Naive thymus-derived CD4-positive, alpha-beta T cell (primary cell): ENCODE results near the gene CCSER1. TPM values are rescaled to one million over a fixed set of nuclear protein-coding genes. Genes with fewer than 3 reads are reported as not detected.
"Not testable (repeated sequence)": the region's sequence is repeated elsewhere in the genome, so short reads cannot be mapped to it uniquely, and the experiment has no call there.

ENCODE experiments used
- ATAC-seq: fragments of 150-1000 bp; cut with Tn5 transposase; 2 replicates; pipeline ENCODE4 v1.10.0; 2021; ENCODE audit warnings: mild to moderate bottlenecking, moderate library complexity
- CTCF ChIA-PET: fragments of 350-600 bp; sonication (Branson Sonifier 250); formaldehyde crosslinking; loops from one replicate; lab custom pipeline; 2021; ENCODE audit warnings: antibody characterized with exemption; lab: Charles Lee
- POLR2A ChIA-PET: fragments of 350-600 bp; sonication (Branson Sonifier 250); formaldehyde crosslinking; loops from one replicate; lab custom pipeline; 2021; ENCODE audit warnings: antibody characterized with exemption, inconsistent platforms; lab: Charles Lee
- DNase-seq, 9 donors: peaks; one replicate each; pipeline versions ENCODE4 v3.0.0 to v3.0.0-alpha.2; 2020 to 2022; ENCODE audit warnings: mixed read lengths in 1 of 9
- H3K27ac ChIP-seq: one replicate; pipeline ENCODE4 v1.7.0; 2013; ENCODE audit warnings: mild to moderate bottlenecking, low read depth, low read length, moderate library complexity
- H3K27me3 ChIP-seq, 2 donors: one replicate each; pipeline ENCODE4 v1.7.0; 2013; ENCODE audit warnings: low read length in 2 of 2, mild to moderate bottlenecking in 2 of 2, moderate library complexity in 2 of 2; ENCODE audit not compliant: control insufficient read depth in 2 of 2, insufficient read depth in 2 of 2
- H3K36me3 ChIP-seq, 3 experiments: 1 replicate in 2 of 3; 2 replicates in 1 of 3; pipeline ENCODE4 v1.7.0; 2013; ENCODE audit warnings: low read length in 3 of 3, mild to moderate bottlenecking in 3 of 3, moderate library complexity in 1 of 3; ENCODE audit not compliant: insufficient read depth in 3 of 3, control insufficient read depth in 2 of 3
- H3K4me1 ChIP-seq, 2 donors: one replicate each; pipeline ENCODE4 v1.7.0; 2013; ENCODE audit warnings: low read length in 2 of 2, mild to moderate bottlenecking in 2 of 2, moderate library complexity in 1 of 2; ENCODE audit not compliant: control insufficient read depth in 2 of 2, insufficient read depth in 2 of 2
- H3K4me3 ChIP-seq: 2 replicates; pipeline ENCODE4 v1.7.0; 2013; ENCODE audit warnings: mild to moderate bottlenecking, low read length
- H3K9me3 ChIP-seq, 3 experiments: 1 replicate in 2 of 3; 2 replicates in 1 of 3; pipeline ENCODE4 v1.7.0; 2013; ENCODE audit warnings: low read length in 3 of 3; ENCODE audit not compliant: control insufficient read depth in 2 of 3
- H3K27ac Mint-ChIP-seq, 9 donors: one replicate each; pipeline ENCODE4 v1.8.0; 2020 to 2022; ENCODE audit warnings: mixed read lengths in 9 of 9, mild to moderate bottlenecking in 8 of 9, moderate library complexity in 5 of 9, inconsistent platforms in 2 of 9
- H3K27me3 Mint-ChIP-seq, 5 donors: one replicate each; pipeline ENCODE4 v1.8.0; 2021 to 2022; ENCODE audit warnings: mixed read lengths in 5 of 5, mild to moderate bottlenecking in 1 of 5
- H3K36me3 Mint-ChIP-seq, 5 donors: one replicate each; pipeline ENCODE4 v1.8.0; 2020 to 2022; ENCODE audit warnings: mixed read lengths in 5 of 5, mild to moderate bottlenecking in 3 of 5, inconsistent platforms in 1 of 5
- H3K4me1 Mint-ChIP-seq, 7 donors: one replicate each; pipeline ENCODE4 v1.8.0; 2020 to 2022; ENCODE audit warnings: mixed read lengths in 7 of 7, mild to moderate bottlenecking in 3 of 7, inconsistent platforms in 1 of 7
- H3K4me3 Mint-ChIP-seq, 10 donors: one replicate each; pipeline ENCODE4 v1.8.0; 2020 to 2022; ENCODE audit warnings: mild to moderate bottlenecking in 10 of 10, mixed read lengths in 10 of 10, moderate library complexity in 6 of 10, inconsistent platforms in 2 of 10
- H3K9me3 Mint-ChIP-seq, 11 donors: one replicate each; pipeline ENCODE4 v1.8.0; 2020 to 2022; ENCODE audit warnings: mixed read lengths in 11 of 11, mild to moderate bottlenecking in 4 of 11, inconsistent platforms in 1 of 11, moderate library complexity in 1 of 11
- intact Hi-C, 2 donors: fragments of 100-400 bp; cut with micrococcal nuclease; formaldehyde crosslinking; loops; one replicate each; pipeline ENCODE4 v1.15.1; 2023
- polyA plus RNA-seq, 2 donors: library from polyadenylated mRNA; unstranded; fragments of 300-500 nt; fragmentation: Illumina TruSeq; gene quantifications; one replicate each; pipeline ENCODE4 v1.2.3, GENCODE V29; 2021
- total RNA-seq, 6 experiments: library from RNA in 5 of 6; stranded (reverse) in 5 of 6; gene quantifications; 1 replicate in 5 of 6; 2 replicates in 1 of 6; pipeline ENCODE4 v1.2.3 and lab custom pipeline; 2021 to 2026

Gene CCSER1
- total and polyA plus RNA-seq, 7 experiments from 2014 or later: 0.30 to 4.0 (median 1.4) TPM; not detected in 3

GRCh38 chr4:91359041-91360031 lies 1232.1 kb downstream of the CCSER1 start:
- ChIA-PET CTCF (no interaction called here), POLR2A (no interaction called here)
- no peaks in the 10 kb centered on the region for H3K4me1 Mint-ChIP-seq
- Histone ChIP-seq H3K4me1 (no peaks in the 10 kb centered on the region), H3K27ac (no peak overlapping the region), H3K36me3 (no peaks in the 10 kb centered on the region), H3K27me3 (no peaks in the 10 kb centered on the region), H3K9me3 (no peaks in the 10 kb centered on the region), H3K4me3 (no peak overlapping the region)
- no peaks in the 10 kb centered on the region for H3K27me3 Mint-ChIP-seq
- peaks cover 0 to 32% (median 2%) of the 10 kb centered on the region in 11 donors for H3K9me3 Mint-ChIP-seq
- DNase-seq (no peak), ATAC-seq (no peak)
- intact Hi-C loops: no loop called here
- no peaks in the 10 kb centered on the region for H3K36me3 Mint-ChIP-seq
- H3K4me3 Mint-ChIP-seq: no peak overlapping the region
- no peak overlapping the region for H3K27ac Mint-ChIP-seq

- no peaks in the 10 kb centered on the region for H3K9me3 ChIP-seq
- ChIA-PET POLR2A (no interaction called here), CTCF (no interaction called here)
- Mint-ChIP-seq H3K36me3 (no peaks in the 10 kb centered on the region), H3K27me3 (no peaks in the 10 kb centered on the region), H3K27ac (no peak overlapping the region), H3K4me3 (no peak overlapping the region), H3K9me3 (peaks cover 0 to 32% (median 3%) of the 10 kb centered on the region in 11 donors), H3K4me1 (no peaks in the 10 kb centered on the region)
- ATAC-seq (no peak), DNase-seq (no peak)
- no peaks in the 10 kb centered on the region for H3K27me3 ChIP-seq
- no peak overlapping the region for H3K27ac ChIP-seq
- H3K36me3 ChIP-seq: no peaks in the 10 kb centered on the region
- intact Hi-C loops: no loop called here
- H3K4me3 ChIP-seq: no peak overlapping the region
- no peaks in the 10 kb centered on the region for H3K4me1 ChIP-seq
These were observed 1234.9 kb downstream of the CCSER1 start for GRCh38 chr4:91362125-91362524.

- no peak for ATAC-seq
- Mint-ChIP-seq H3K27ac (no peak overlapping the region), H3K4me3 (no peak overlapping the region), H3K9me3 (peaks cover 0 to 11% (median 3%) of the 10 kb centered on the region in 11 donors), H3K27me3 (no peaks in the 10 kb centered on the region), H3K4me1 (no peaks in the 10 kb centered on the region), H3K36me3 (no peaks in the 10 kb centered on the region)
- ChIA-PET POLR2A (no interaction called here), CTCF (no interaction called here)
- H3K36me3 ChIP-seq: no peaks in the 10 kb centered on the region
- H3K4me1 ChIP-seq: no peaks in the 10 kb centered on the region
- no peaks in the 10 kb centered on the region for H3K27me3 ChIP-seq
- H3K4me3 ChIP-seq: no peak overlapping the region
- no peak overlapping the region for H3K27ac ChIP-seq
- DNase-seq: no peak
- intact Hi-C loops: no loop called here
- no peaks in the 10 kb centered on the region for H3K9me3 ChIP-seq
These were observed 1239.4 kb downstream of the CCSER1 start for GRCh38 chr4:91366554-91366953.

GRCh38 chr4:91369116-91369515 lies 1241.9 kb downstream of the CCSER1 start:
- ATAC-seq (no peak), DNase-seq (no peak)
- Mint-ChIP-seq H3K36me3 (no peaks in the 10 kb centered on the region), H3K27me3 (no peaks in the 10 kb centered on the region), H3K4me1 (no peaks in the 10 kb centered on the region), H3K4me3 (no peak overlapping the region), H3K9me3 (peaks cover 0 to 9% (median 1%) of the 10 kb centered on the region in 11 donors), H3K27ac (no peak overlapping the region)
- H3K4me3 ChIP-seq: no peak overlapping the region
- intact Hi-C loops: no loop called here
- no peaks in the 10 kb centered on the region for H3K4me1 ChIP-seq
- CTCF ChIA-PET: no interaction called here
- POLR2A ChIA-PET: no interaction called here
- H3K9me3 ChIP-seq: no peaks in the 10 kb centered on the region
- no peaks in the 10 kb centered on the region for H3K36me3 ChIP-seq
- no peaks in the 10 kb centered on the region for H3K27me3 ChIP-seq
- no peak overlapping the region for H3K27ac ChIP-seq

GRCh38 chr4:91373546-91373945 lies 1246.4 kb downstream of the CCSER1 start:
- Mint-ChIP-seq H3K36me3 (no peaks in the 10 kb centered on the region), H3K4me1 (no peaks in the 10 kb centered on the region), H3K27me3 (no peaks in the 10 kb centered on the region), H3K9me3 (peaks cover 0 to 24% (median 5%) of the 10 kb centered on the region in 11 donors), H3K4me3 (no peak overlapping the region), H3K27ac (no peak overlapping the region)
- H3K27ac ChIP-seq: no peak overlapping the region
- no peaks in the 10 kb centered on the region for H3K9me3 ChIP-seq
- H3K4me1 ChIP-seq: no peaks in the 10 kb centered on the region
- ATAC-seq (no peak), DNase-seq (no peak)
- H3K4me3 ChIP-seq: no peak overlapping the region
- POLR2A ChIA-PET: no interaction called here
- intact Hi-C loops: no loop called here
- CTCF ChIA-PET: no interaction called here
- no peaks in the 10 kb centered on the region for H3K36me3 ChIP-seq
- H3K27me3 ChIP-seq: no peaks in the 10 kb centered on the region

GRCh38 chr4:91405431-91405830 lies 1278.2 kb downstream of the CCSER1 start:
- H3K4me3 Mint-ChIP-seq, DNase-seq, intact Hi-C loops, ATAC-seq, H3K27ac Mint-ChIP-seq, POLR2A ChIA-PET, H3K27ac ChIP-seq, H3K4me1 Mint-ChIP-seq, H3K27me3 Mint-ChIP-seq, H3K4me3 ChIP-seq, H3K9me3 ChIP-seq, H3K4me1 ChIP-seq, H3K36me3 Mint-ChIP-seq, H3K36me3 ChIP-seq, H3K27me3 ChIP-seq, CTCF ChIA-PET: not testable (repeated sequence)
- peaks cover 0 to 32% (median 14%) of the 10 kb centered on the region in 11 donors for H3K9me3 Mint-ChIP-seq

- Histone ChIP-seq H3K27ac (no peak overlapping the region), H3K36me3 (no peaks in the 10 kb centered on the region), H3K9me3 (no peaks in the 10 kb centered on the region), H3K27me3 (no peaks in the 10 kb centered on the region), H3K4me1 (no peaks in the 10 kb centered on the region), H3K4me3 (no peak overlapping the region)
- Mint-ChIP-seq H3K4me3 (no peak overlapping the region), H3K27me3 (no peaks in the 10 kb centered on the region), H3K4me1 (no peaks in the 10 kb centered on the region), H3K9me3 (peaks cover 6 to 28% (median 12%) of the 10 kb centered on the region in 11 donors), H3K36me3 (no peaks in the 10 kb centered on the region), H3K27ac (no peak overlapping the region)
- CTCF ChIA-PET: no interaction called here
- ATAC-seq (no peak), DNase-seq (no peak)
- intact Hi-C loops: no loop called here
- POLR2A ChIA-PET: no interaction called here
These were observed 1294.8 kb downstream of the CCSER1 start for GRCh38 chr4:91422011-91422410.
